Retinal pigment epithelial cell (primary cell): Measurements from ENCODE around the gene CFAP97D2.
"Not testable (repeated sequence)": the region's sequence is repeated elsewhere in the genome, so short reads cannot be mapped to it uniquely, and the experiment has no call there.

Experiments
- DNase-seq: peaks from one replicate; pipeline ENCODE4 v3.0.0-alpha.2; 2010; ENCODE audit warnings: low read depth
- H3K4me3 ChIP-seq: 2 replicates; pipeline ENCODE4 v1.5.1; 2011; ENCODE audit warnings: mild to moderate bottlenecking, low read length, control low read depth, moderate library complexity
- TF ChIP-seq, protein P1 (sequence below): conservative IDR thresholded peaks from 2 replicates; pipeline ENCODE4 v1.5.1; 2011; ENCODE audit warnings: low read depth, low read length, control low read depth, inconsistent platforms

The CFAP97D2 gene

GRCh38 chr13:114179087-114179658 is at the start of gene CFAP97D2:
Gene CFAP97D2 (plus strand): TSS chr13:114179257. CDS start chr13:114179331, 74 bp downstream.
- no peak for DNase-seq
- TF ChIP-seq, protein P1, sequence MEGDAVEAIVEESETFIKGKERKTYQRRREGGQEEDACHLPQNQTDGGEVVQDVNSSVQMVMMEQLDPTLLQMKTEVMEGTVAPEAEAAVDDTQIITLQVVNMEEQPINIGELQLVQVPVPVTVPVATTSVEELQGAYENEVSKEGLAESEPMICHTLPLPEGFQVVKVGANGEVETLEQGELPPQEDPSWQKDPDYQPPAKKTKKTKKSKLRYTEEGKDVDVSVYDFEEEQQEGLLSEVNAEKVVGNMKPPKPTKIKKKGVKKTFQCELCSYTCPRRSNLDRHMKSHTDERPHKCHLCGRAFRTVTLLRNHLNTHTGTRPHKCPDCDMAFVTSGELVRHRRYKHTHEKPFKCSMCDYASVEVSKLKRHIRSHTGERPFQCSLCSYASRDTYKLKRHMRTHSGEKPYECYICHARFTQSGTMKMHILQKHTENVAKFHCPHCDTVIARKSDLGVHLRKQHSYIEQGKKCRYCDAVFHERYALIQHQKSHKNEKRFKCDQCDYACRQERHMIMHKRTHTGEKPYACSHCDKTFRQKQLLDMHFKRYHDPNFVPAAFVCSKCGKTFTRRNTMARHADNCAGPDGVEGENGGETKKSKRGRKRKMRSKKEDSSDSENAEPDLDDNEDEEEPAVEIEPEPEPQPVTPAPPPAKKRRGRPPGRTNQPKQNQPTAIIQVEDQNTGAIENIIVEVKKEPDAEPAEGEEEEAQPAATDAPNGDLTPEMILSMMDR, result no peak
- H3K4me3 ChIP-seq, result no peak within 1 kb of the TSS

GRCh38 chr13:114129649-114130062 is 49.4 kb upstream of the CFAP97D2 start:
- DNase-seq, result no peak
- TF ChIP-seq, protein P1, result no peak
- H3K4me3 ChIP-seq, result no peak overlapping the region

GRCh38 chr13:114130131-114130836 is 48.8 kb upstream of the CFAP97D2 start:
- no peak for DNase-seq
- peak overlapping the region; percentile 75 for H3K4me3 ChIP-seq
- TF ChIP-seq, protein P1, result no peak

DNA sequence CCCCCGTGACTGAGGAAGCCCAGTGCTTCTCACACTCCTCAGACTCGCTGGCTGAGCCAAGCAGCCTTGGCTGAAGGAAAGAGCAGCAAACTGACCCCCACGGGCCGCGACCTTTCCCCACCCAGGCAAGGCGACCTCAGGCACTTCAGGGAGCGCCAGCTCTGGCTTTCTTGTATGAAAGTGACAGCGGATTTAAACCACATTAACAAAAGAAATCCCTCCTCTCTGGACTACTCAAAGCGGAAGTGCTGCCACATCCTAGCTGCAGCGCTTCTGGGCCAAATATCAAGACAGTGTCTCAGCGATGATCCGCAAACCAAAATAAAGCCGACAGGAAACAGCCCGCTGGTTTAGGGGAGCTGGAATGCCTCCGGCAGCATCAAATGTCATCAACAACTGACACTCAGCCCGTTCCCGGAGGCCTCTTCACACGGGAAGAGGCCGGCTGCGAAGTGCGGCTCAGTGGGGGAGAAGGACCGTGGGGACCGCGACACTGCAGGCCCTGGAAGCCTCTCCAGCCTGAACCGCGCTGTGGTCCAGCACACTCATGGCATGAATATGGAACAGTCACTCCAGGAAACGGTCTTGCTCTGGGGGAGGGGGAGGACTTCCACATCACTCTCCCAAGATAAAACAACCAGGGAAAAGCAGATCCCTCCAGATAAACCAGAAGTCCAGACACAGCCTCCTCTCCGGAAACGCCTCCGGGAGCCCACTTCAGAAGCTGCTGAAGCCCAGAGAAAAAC is 48.0 kb upstream of the CFAP97D2 start:
- TF ChIP-seq, protein P1, result no peak
- DNase-seq, result no peak
- peak overlapping the region; percentile 75 for H3K4me3 ChIP-seq

GRCh38 chr13:114131583-114132418 is 47.3 kb upstream of the CFAP97D2 start:
- TF ChIP-seq, protein P1, result no peak
- H3K4me3 ChIP-seq, result peak overlapping the region; percentile 75
- no peak for DNase-seq

- H3K4me3 ChIP-seq, result peak within 1 kb of the TSS; percentile 75
- peak; percentile 49 for DNase-seq
- TF ChIP-seq, protein P1, result no peak
Measured at GRCh38 chr13:114132419-114133121, 46.5 kb upstream of the CFAP97D2 start, which contains the start of gene RASA3. Gene RASA3 (minus strand): TSS chr13:114132623. CDS start chr13:114132489, 134 bp downstream.

DNA sequence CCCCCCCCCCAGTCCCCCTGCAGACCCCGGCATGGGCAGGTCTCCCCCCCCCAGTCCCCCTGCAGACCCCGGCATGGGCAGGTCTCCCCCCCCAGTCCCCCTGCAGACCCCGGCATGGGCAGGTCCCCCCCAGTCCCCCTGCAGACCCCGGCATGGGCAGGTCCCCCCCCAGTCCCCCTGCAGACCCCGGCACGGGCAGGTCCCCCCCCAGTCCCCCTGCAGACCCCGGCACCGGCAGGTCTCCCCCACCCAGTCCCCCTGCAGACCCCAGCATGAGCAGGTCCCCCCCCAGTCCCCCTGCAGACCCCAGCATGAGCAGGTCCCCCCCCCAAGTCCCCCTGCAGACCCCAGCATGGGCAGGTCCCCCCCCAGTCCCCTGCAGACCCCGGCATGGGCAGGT is 45.9 kb upstream of the CFAP97D2 start:
- not testable (repeated sequence) for DNase-seq, H3K4me3 ChIP-seq

- H3K4me3 ChIP-seq, DNase-seq: not testable (repeated sequence)
Measured at GRCh38 chr13:114133552-114133951, 45.5 kb upstream of the CFAP97D2 start.
